ENCODE results near the gene MAK. TPM values are rescaled to one million over a fixed set of nuclear protein-coding genes. Genes with fewer than 3 reads are reported as not detected.

Gene MAK
- total and polyA plus RNA-seq, 2 of the 13 experiments (the other 11 are each of a cell fraction or from before 2014, with no cell fraction given): 0.04 TPM; not detected in 1

DNA sequence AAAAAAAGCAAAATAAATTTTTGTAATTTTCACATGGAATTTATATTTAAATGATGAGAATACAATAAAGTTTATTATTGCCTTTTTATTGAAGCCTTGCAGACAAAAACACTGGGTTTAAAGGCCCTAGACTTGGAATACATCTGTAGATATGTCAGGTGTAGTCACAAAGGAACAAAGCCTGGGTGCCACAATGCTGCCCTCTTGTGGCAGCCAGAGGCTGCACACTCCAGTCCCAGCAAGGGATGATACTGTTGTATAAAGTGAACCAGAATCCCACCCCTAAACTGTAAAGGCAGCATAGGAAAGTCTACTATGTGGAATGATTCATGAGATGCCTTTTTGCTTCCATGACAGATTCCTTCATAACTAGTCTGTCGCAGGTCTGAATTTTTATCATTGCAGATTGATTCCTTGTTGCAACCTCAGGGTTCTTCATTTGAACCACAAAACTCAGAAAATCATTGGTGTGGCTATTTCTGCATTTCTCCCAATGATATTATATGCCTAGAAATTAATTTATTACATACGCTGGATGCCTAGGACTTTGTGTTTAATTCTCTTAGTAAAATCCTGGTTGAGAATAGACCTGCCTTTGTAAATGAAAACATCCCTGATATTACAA, 37.0 kb downstream of the MAK start (continued):
- no peak for TF ChIP-seq FOXC1 (CRISPR knock-in tag; IDR thresholded peaks at IDR 0.05; ENCODE audit: borderline replicate concordance)
- peak in 1 of 2 experiments; percentile 53; a peak in 1 of 4 replicates for TF ChIP-seq KLF16 (CRISPR knock-in tag; IDR thresholded peaks at IDR 0.05)
- TF ChIP-seq, protein P1, sequence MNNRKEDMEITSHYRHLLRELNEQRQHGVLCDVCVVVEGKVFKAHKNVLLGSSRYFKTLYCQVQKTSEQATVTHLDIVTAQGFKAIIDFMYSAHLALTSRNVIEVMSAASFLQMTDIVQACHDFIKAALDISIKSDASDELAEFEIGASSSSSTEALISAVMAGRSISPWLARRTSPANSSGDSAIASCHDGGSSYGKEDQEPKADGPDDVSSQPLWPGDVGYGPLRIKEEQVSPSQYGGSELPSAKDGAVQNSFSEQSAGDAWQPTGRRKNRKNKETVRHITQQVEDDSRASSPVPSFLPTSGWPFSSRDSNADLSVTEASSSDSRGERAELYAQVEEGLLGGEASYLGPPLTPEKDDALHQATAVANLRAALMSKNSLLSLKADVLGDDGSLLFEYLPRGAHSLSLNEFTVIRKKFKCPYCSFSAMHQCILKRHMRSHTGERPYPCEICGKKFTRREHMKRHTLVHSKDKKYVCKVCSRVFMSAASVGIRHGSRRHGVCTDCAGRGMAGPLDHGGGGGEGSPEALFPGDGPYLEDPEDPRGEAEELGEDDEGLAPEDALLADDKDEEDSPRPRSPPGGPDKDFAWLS (CRISPR knock-in tag; IDR thresholded peaks at IDR 0.05; ENCODE audit: borderline replicate concordance): no peak
- TF ChIP-seq REPIN1 (CRISPR knock-in tag; IDR thresholded peaks at IDR 0.05; ENCODE audit: borderline replicate concordance, low read depth): 0 out of 2 replicates have a peak, but pooled peaks have one; percentile 46
- peak; percentile 74 for TF ChIP-seq ZNF335 (CRISPR knock-in tag; IDR thresholded peaks at IDR 0.05)
- TF ChIP-seq, protein P2, sequence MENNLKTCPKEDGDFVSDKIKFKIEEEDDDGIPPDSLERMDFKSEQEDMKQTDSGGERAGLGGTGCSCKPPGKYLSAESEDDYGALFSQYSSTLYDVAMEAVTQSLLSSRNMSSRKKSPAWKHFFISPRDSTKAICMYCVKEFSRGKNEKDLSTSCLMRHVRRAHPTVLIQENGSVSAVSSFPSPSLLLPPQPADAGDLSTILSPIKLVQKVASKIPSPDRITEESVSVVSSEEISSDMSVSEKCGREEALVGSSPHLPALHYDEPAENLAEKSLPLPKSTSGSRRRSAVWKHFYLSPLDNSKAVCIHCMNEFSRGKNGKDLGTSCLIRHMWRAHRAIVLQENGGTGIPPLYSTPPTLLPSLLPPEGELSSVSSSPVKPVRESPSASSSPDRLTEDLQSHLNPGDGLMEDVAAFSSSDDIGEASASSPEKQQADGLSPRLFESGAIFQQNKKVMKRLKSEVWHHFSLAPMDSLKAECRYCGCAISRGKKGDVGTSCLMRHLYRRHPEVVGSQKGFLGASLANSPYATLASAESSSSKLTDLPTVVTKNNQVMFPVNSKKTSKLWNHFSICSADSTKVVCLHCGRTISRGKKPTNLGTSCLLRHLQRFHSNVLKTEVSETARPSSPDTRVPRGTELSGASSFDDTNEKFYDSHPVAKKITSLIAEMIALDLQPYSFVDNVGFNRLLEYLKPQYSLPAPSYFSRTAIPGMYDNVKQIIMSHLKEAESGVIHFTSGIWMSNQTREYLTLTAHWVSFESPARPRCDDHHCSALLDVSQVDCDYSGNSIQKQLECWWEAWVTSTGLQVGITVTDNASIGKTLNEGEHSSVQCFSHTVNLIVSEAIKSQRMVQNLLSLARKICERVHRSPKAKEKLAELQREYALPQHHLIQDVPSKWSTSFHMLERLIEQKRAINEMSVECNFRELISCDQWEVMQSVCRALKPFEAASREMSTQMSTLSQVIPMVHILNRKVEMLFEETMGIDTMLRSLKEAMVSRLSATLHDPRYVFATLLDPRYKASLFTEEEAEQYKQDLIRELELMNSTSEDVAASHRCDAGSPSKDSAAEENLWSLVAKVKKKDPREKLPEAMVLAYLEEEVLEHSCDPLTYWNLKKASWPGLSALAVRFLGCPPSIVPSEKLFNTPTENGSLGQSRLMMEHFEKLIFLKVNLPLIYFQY (CRISPR knock-in tag; IDR thresholded peaks at IDR 0.05; ENCODE audit: borderline replicate concordance): no peak
- TF ChIP-seq, protein P3, sequence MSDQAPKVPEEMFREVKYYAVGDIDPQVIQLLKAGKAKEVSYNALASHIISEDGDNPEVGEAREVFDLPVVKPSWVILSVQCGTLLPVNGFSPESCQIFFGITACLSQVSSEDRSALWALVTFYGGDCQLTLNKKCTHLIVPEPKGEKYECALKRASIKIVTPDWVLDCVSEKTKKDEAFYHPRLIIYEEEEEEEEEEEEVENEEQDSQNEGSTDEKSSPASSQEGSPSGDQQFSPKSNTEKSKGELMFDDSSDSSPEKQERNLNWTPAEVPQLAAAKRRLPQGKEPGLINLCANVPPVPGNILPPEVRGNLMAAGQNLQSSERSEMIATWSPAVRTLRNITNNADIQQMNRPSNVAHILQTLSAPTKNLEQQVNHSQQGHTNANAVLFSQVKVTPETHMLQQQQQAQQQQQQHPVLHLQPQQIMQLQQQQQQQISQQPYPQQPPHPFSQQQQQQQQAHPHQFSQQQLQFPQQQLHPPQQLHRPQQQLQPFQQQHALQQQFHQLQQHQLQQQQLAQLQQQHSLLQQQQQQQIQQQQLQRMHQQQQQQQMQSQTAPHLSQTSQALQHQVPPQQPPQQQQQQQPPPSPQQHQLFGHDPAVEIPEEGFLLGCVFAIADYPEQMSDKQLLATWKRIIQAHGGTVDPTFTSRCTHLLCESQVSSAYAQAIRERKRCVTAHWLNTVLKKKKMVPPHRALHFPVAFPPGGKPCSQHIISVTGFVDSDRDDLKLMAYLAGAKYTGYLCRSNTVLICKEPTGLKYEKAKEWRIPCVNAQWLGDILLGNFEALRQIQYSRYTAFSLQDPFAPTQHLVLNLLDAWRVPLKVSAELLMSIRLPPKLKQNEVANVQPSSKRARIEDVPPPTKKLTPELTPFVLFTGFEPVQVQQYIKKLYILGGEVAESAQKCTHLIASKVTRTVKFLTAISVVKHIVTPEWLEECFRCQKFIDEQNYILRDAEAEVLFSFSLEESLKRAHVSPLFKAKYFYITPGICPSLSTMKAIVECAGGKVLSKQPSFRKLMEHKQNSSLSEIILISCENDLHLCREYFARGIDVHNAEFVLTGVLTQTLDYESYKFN (CRISPR knock-in tag; conservative IDR thresholded peaks at IDR 0.05): no peak
- TF ChIP-seq, protein P4, sequence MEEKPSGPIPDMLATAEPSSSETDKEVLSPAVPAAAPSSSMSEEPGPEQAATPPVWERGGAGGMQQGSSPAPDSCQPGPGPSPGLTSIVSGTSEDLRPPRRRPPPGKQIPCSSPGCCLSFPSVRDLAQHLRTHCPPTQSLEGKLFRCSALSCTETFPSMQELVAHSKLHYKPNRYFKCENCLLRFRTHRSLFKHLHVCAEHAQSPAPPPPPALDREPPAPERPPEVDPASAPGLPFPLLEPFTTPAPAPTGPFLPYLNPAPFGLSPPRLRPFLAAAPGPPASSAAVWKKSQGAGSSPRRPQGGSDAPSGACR (CRISPR knock-in tag; IDR thresholded peaks at IDR 0.05): no peak
- no peak for TF ChIP-seq MXI1 (IDR thresholded peaks at IDR 0.05; ENCODE audit: borderline replicate concordance, low read depth, low read length)
- no peak for TF ChIP-seq TAF15 (IDR thresholded peaks at IDR 0.05; ENCODE audit: low read depth, low read length, poor library complexity, severe bottlenecking)
- TF ChIP-seq, protein P5, sequence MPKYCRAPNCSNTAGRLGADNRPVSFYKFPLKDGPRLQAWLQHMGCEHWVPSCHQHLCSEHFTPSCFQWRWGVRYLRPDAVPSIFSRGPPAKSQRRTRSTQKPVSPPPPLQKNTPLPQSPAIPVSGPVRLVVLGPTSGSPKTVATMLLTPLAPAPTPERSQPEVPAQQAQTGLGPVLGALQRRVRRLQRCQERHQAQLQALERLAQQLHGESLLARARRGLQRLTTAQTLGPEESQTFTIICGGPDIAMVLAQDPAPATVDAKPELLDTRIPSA (CRISPR knock-in tag; IDR thresholded peaks at IDR 0.05; ENCODE audit: borderline replicate concordance): no peak
- no peak for TF ChIP-seq NKX3-1 (CRISPR knock-in tag; IDR thresholded peaks at IDR 0.05)
- TF ChIP-seq, protein P6, sequence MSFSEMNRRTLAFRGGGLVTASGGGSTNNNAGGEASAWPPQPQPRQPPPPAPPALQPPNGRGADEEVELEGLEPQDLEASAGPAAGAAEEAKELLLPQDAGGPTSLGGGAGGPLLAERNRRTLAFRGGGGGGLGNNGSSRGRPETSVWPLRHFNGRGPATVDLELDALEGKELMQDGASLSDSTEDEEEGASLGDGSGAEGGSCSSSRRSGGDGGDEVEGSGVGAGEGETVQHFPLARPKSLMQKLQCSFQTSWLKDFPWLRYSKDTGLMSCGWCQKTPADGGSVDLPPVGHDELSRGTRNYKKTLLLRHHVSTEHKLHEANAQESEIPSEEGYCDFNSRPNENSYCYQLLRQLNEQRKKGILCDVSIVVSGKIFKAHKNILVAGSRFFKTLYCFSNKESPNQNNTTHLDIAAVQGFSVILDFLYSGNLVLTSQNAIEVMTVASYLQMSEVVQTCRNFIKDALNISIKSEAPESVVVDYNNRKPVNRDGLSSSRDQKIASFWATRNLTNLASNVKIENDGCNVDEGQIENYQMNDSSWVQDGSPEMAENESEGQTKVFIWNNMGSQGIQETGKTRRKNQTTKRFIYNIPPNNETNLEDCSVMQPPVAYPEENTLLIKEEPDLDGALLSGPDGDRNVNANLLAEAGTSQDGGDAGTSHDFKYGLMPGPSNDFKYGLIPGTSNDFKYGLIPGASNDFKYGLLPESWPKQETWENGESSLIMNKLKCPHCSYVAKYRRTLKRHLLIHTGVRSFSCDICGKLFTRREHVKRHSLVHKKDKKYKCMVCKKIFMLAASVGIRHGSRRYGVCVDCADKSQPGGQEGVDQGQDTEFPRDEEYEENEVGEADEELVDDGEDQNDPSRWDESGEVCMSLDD (CRISPR knock-in tag; IDR thresholded peaks at IDR 0.05; ENCODE audit: borderline replicate concordance): no peak
- no peak for TF ChIP-seq ZNF850 (CRISPR knock-in tag; conservative IDR thresholded peaks at IDR 0.05)
